Osteoblast (primary cell): Measurements from ENCODE around the gene LHPP. TPM values are rescaled to one million over a fixed set of nuclear protein-coding genes. Genes with fewer than 3 reads are reported as not detected.

Experiments
- DNase-seq: peaks from one replicate; pipeline ENCODE4 v3.0.0; 2011; ENCODE audit warnings: low spot score, mixed read lengths; ENCODE audit not compliant: insufficient read length; ENCODE audit errors: missing footprints
- H2AFZ ChIP-seq: 2 replicates; pipeline ENCODE4 v1.6.0; 2011; ENCODE audit warnings: mild to moderate bottlenecking, low read length
- H3K27ac ChIP-seq: 2 replicates; pipeline ENCODE4 v1.5.1; 2011; ENCODE audit warnings: mild to moderate bottlenecking, low read depth, low read length, moderate library complexity
- H3K27me3 ChIP-seq: 2 replicates; pipeline ENCODE4 v1.6.0; 2012; ENCODE audit warnings: mild to moderate bottlenecking, control low read depth, inconsistent platforms, low read length, moderate library complexity; ENCODE audit not compliant: insufficient read depth
- H3K36me3 ChIP-seq: 2 replicates; pipeline ENCODE4 v1.5.1; 2011; ENCODE audit warnings: mild to moderate bottlenecking, low read length, control low read depth, moderate library complexity; ENCODE audit not compliant: insufficient read depth
- H3K4me1 ChIP-seq: 2 replicates; pipeline ENCODE4 v1.5.1; 2011; ENCODE audit warnings: mild to moderate bottlenecking, low read length, control low read depth, moderate library complexity; ENCODE audit not compliant: insufficient read depth
- H3K4me2 ChIP-seq: 2 replicates; pipeline ENCODE4 v1.6.0; 2011; ENCODE audit warnings: mild to moderate bottlenecking, low read length; ENCODE audit not compliant: insufficient read depth
- H3K4me3 ChIP-seq: fragments of 200-600 bp; sonication (generic); 3 replicates; pipeline ENCODE4 v1.5.1; 2012; ENCODE audit warnings: mild to moderate bottlenecking, low read length, inconsistent platforms; ENCODE audit not compliant: insufficient read depth
- H3K79me2 ChIP-seq: 2 replicates; pipeline ENCODE4 v1.6.0; 2012; ENCODE audit warnings: mild to moderate bottlenecking, low read length, control low read depth, inconsistent platforms; ENCODE audit not compliant: insufficient read depth
- H3K9me3 ChIP-seq: 2 replicates; pipeline ENCODE4 v1.5.1; 2011; ENCODE audit warnings: low read depth, low read length, control low read depth
- H4K20me1 ChIP-seq: 2 replicates; pipeline ENCODE4 v1.6.0; 2012; ENCODE audit warnings: mild to moderate bottlenecking, low read length, control low read depth; ENCODE audit not compliant: insufficient read depth
- CTCF ChIP-seq: IDR thresholded peaks from 2 replicates; pipeline ENCODE4 v1.5.1; 2011; ENCODE audit warnings: mild to moderate bottlenecking, low read depth, low read length, moderate library complexity; ENCODE audit errors: extremely low read depth
- total RNA-seq: library from RNA; depleted of rRNA; stranded (reverse); fragments of >200 nt; gene quantifications from 2 replicates; pipeline ENCODE4 v1.2.3, GENCODE V29; 2012

LHPP gene
- total RNA-seq, 1 donor, result 17.7 TPM

- H3K27ac ChIP-seq, result no peak overlapping the region
- H3K36me3 ChIP-seq, result no peaks in the 10 kb centered on the region
- no peaks in the 10 kb centered on the region for H3K79me2 ChIP-seq
- H3K4me3 ChIP-seq, result no peak overlapping the region
- H3K4me1 ChIP-seq, result peaks cover 3% of the 10 kb centered on the region
- H2AFZ ChIP-seq, result no peak overlapping the region
- H3K4me2 ChIP-seq, result no peak overlapping the region
- peak; percentile 29 for TF ChIP-seq CTCF
- no peaks in the 10 kb centered on the region for H3K9me3 ChIP-seq
- DNase-seq, result no peak
- H4K20me1 ChIP-seq, result no peaks in the 10 kb centered on the region
- no peaks in the 10 kb centered on the region for H3K27me3 ChIP-seq
Observed at GRCh38 chr10:124532106-124532641, 70.6 kb downstream of the LHPP start.

- Histone ChIP-seq H3K9me3 (no peaks in the 10 kb centered on the region), H3K4me2 (no peak overlapping the region), H3K79me2 (no peaks in the 10 kb centered on the region), H3K27ac (no peak overlapping the region), H2AFZ (no peak overlapping the region), H3K36me3 (no peaks in the 10 kb centered on the region), H3K4me3 (no peak overlapping the region), H3K4me1 (peaks cover 3% of the 10 kb centered on the region), H4K20me1 (no peaks in the 10 kb centered on the region), H3K27me3 (no peaks in the 10 kb centered on the region)
- no peak for DNase-seq
- no peak for TF ChIP-seq CTCF
Observed at GRCh38 chr10:124532788-124533187, 71.2 kb downstream of the LHPP start.

GRCh38 chr10:124533266-124533665, 71.6 kb downstream of the LHPP start:
- Histone ChIP-seq H3K4me2 (no peak overlapping the region), H4K20me1 (peaks cover 2% of the 10 kb centered on the region)

GRCh38 chr10:124534231-124534798, 72.7 kb downstream of the LHPP start:
- peaks cover 3% of the 10 kb centered on the region for H4K20me1 ChIP-seq
- H3K27ac ChIP-seq, result no peak overlapping the region
- peaks cover 3% of the 10 kb centered on the region for H3K4me1 ChIP-seq
- H3K27me3 ChIP-seq, result no peaks in the 10 kb centered on the region
- no peak for DNase-seq
- H3K4me3 ChIP-seq, result no peak overlapping the region
- H2AFZ ChIP-seq, result no peak overlapping the region
- no peaks in the 10 kb centered on the region for H3K79me2 ChIP-seq
- H3K36me3 ChIP-seq, result no peaks in the 10 kb centered on the region
- H3K9me3 ChIP-seq, result no peaks in the 10 kb centered on the region
- peak; percentile 47 for TF ChIP-seq CTCF
- H3K4me2 ChIP-seq, result no peak overlapping the region

More at GRCh38 chr10:124533266-124533665, 71.6 kb downstream of the LHPP start:
- H3K27ac ChIP-seq, result no peak overlapping the region
- H2AFZ ChIP-seq, result no peak overlapping the region
- DNase-seq, result no peak
- no peaks in the 10 kb centered on the region for H3K9me3 ChIP-seq
- H3K4me1 ChIP-seq, result peaks cover 3% of the 10 kb centered on the region
- no peak for TF ChIP-seq CTCF
- H3K36me3 ChIP-seq, result no peaks in the 10 kb centered on the region
- no peaks in the 10 kb centered on the region for H3K79me2 ChIP-seq
- H3K4me3 ChIP-seq, result no peak overlapping the region
- no peaks in the 10 kb centered on the region for H3K27me3 ChIP-seq
